IMR-90 (cell line): ENCODE results near the gene TENT5C. TPM values are rescaled to one million over a fixed set of nuclear protein-coding genes. Genes with fewer than 3 reads are reported as not detected.

Experiments used
- ATAC-seq: fragments of 200-7000 bp; cut with Tn5 transposase; 2 replicates; pipeline ENCODE4 v1.9.1; 2020; ENCODE audit warnings: low read depth, mild to moderate bottlenecking, moderate library complexity
- BruUV-seq: library from RNA; stranded (reverse); fragments of 400-500 nt; replicated peaks from 2 replicates; lab custom pipeline; 2021; lab: Mats Ljungman, UMichigan
- CTCF ChIA-PET: fragments of 300-600 bp; formaldehyde crosslinking; extraction: SDS; loops from one replicate; lab custom pipeline; 2021; ENCODE audit warnings: antibody characterized with exemption; lab: Yijun Ruan, JAX
- POLR2A ChIA-PET: fragments of 300-600 bp; sonication (Branson Sonifier 250); formaldehyde crosslinking; loops from one replicate; lab custom pipeline; 2022; ENCODE audit warnings: antibody characterized with exemption; ENCODE audit not compliant: unreplicated experiment; lab: Charles Lee
- DNase-seq: peaks from one replicate; pipeline ENCODE4 v3.0.0; 2013
- H2AFZ ChIP-seq: replicated peaks from 2 replicates; pipeline ENCODE3; 2013; ENCODE audit warnings: low read length, mild to moderate bottlenecking; ENCODE audit not compliant: poor library complexity
- H2AK5ac ChIP-seq: 2 replicates; pipeline ENCODE4 v1.6.1; 2013; ENCODE audit warnings: low read depth, low read length, inconsistent platforms
- H2AK9ac ChIP-seq: replicated peaks from 2 replicates; pipeline ENCODE3; 2013; ENCODE audit warnings: mild to moderate bottlenecking, low read depth, low read length, moderate library complexity; ENCODE audit not compliant: poor library complexity
- H2BK120ac ChIP-seq: 2 replicates; pipeline ENCODE4 v1.6.1; 2013; ENCODE audit warnings: low read depth, low read length, inconsistent platforms
- H2BK15ac ChIP-seq: 3 replicates; pipeline ENCODE4 v1.6.1; 2013; ENCODE audit warnings: low read depth, low read length, inconsistent platforms
- H2BK20ac ChIP-seq: 2 replicates; pipeline ENCODE4 v1.6.1; 2013; ENCODE audit warnings: low read depth, mild to moderate bottlenecking, inconsistent platforms, low read length, moderate library complexity
- H2BK5ac ChIP-seq: 2 replicates; pipeline ENCODE4 v1.6.1; 2013; ENCODE audit warnings: mild to moderate bottlenecking, low read depth, low read length, inconsistent platforms; ENCODE audit not compliant: poor library complexity, severe bottlenecking
- H3K14ac ChIP-seq: replicated peaks from 2 replicates; pipeline ENCODE4 v1.6.1; 2013; ENCODE audit warnings: low read depth, low read length, inconsistent platforms
- H3K18ac ChIP-seq: 2 replicates; pipeline ENCODE4 v1.6.1; 2013; ENCODE audit warnings: low read depth, low read length, control low read depth
- H3K23ac ChIP-seq: 2 replicates; pipeline ENCODE4 v1.6.1; 2013; ENCODE audit warnings: low read depth, low read length, inconsistent platforms
- H3K27ac ChIP-seq: 2 replicates; pipeline ENCODE4 v1.5.1; 2013; ENCODE audit warnings: mild to moderate bottlenecking, control low read depth, low read length; ENCODE audit not compliant: insufficient read depth
- H3K27me3 ChIP-seq: 2 replicates; pipeline ENCODE4 v1.6.1; 2013; ENCODE audit warnings: low read length; ENCODE audit not compliant: control insufficient read depth, insufficient read depth
- H3K36me3 ChIP-seq: 2 replicates; pipeline ENCODE4 v1.6.1; 2013; ENCODE audit warnings: low read length, mixed read lengths; ENCODE audit not compliant: control insufficient read depth, insufficient read depth
- H3K4ac ChIP-seq: 2 replicates; pipeline ENCODE4 v1.6.1; 2013; ENCODE audit warnings: low read depth, low read length, inconsistent platforms
- H3K4me1 ChIP-seq: 2 replicates; pipeline ENCODE4 v1.6.1; 2013; ENCODE audit warnings: low read length, mixed read lengths; ENCODE audit not compliant: control insufficient read depth, insufficient read depth
- H3K4me2 ChIP-seq: 2 replicates; pipeline ENCODE4 v1.6.1; 2013; ENCODE audit warnings: low read depth, mild to moderate bottlenecking, control low read depth, low read length, moderate library complexity
- H3K4me3 ChIP-seq: 2 replicates; pipeline ENCODE4 v1.5.1; 2013; ENCODE audit warnings: low read depth, mild to moderate bottlenecking, control low read depth, low read length, moderate library complexity; ENCODE audit not compliant: insufficient read depth
- H3K56ac ChIP-seq: 2 replicates; pipeline ENCODE4 v1.6.1; 2013; ENCODE audit warnings: low read length, inconsistent platforms; ENCODE audit not compliant: insufficient read depth; ENCODE audit errors: extremely low read depth
- H3K79me1 ChIP-seq, 2 experiments: 2 replicates each; pipeline ENCODE4 v1.6.1; 2013; ENCODE audit warnings: low read length in 2 of 2, inconsistent platforms in 1 of 2, low read depth in 1 of 2
- H3K9ac ChIP-seq: 2 replicates; pipeline ENCODE4 v1.6.1; 2013; ENCODE audit warnings: low read depth, low read length, control low read depth
- H3K9me1 ChIP-seq: 2 replicates; pipeline ENCODE4 v1.6.1; 2013; ENCODE audit warnings: low read length, inconsistent platforms; ENCODE audit not compliant: insufficient read depth
- H3K9me3 ChIP-seq: 2 replicates; pipeline ENCODE4 v1.6.1; 2013; ENCODE audit warnings: low read length; ENCODE audit not compliant: control insufficient read depth, insufficient read depth
- H4K20me1 ChIP-seq: 2 replicates; pipeline ENCODE4 v1.6.1; 2013; ENCODE audit warnings: low read length, inconsistent platforms; ENCODE audit not compliant: insufficient read depth
- H4K5ac ChIP-seq: 2 replicates; pipeline ENCODE4 v1.6.1; 2013; ENCODE audit warnings: mild to moderate bottlenecking, low read depth, low read length, control low read depth
- H4K8ac ChIP-seq, 2 experiments: 2 replicates each; pipeline ENCODE4 v1.6.1; 2013; ENCODE audit warnings: low read depth in 2 of 2, low read length in 2 of 2, control low read depth in 1 of 2, inconsistent platforms in 1 of 2
- H4K91ac ChIP-seq: 2 replicates; pipeline ENCODE4 v1.6.1; 2013; ENCODE audit warnings: low read depth, low read length, inconsistent platforms; ENCODE audit not compliant: insufficient read depth
- CHD1 ChIP-seq: IDR thresholded peaks from 2 replicates; pipeline ENCODE4 v1.6.1; 2012; ENCODE audit warnings: low read depth, low read length, improper control_type of control experiment
- MAZ ChIP-seq: IDR thresholded peaks from 2 replicates; pipeline ENCODE4 v1.6.1; 2012; ENCODE audit warnings: low read depth, mild to moderate bottlenecking, low read length, improper control_type of control experiment, moderate library complexity, borderline replicate concordance
- USF2 ChIP-seq: fragments of 150-350 bp; IDR thresholded peaks from 2 replicates; pipeline ENCODE4 v1.6.1; 2017; ENCODE audit warnings: mild to moderate bottlenecking, antibody characterized with exemption, low read length, low read depth
- WGBS, 2 experiments: methylation state at CpG; one replicate each; pipeline versions ENCODE4 v1.1.5 to v1.1.7; 2013; ENCODE audit warnings: missing lambda C conversion rate in 2 of 2; ENCODE audit not compliant: insufficient read length in 1 of 2; ENCODE audit errors: extremely low coverage in 2 of 2; 5-methylcytosine and 5-hydroxymethylcytosine counted together
- dilution Hi-C: fragments of 300-500 bp; cut with HindIII; formaldehyde crosslinking; loops from one replicate; pipeline ENCODE4 v1.14.3; 2018; ENCODE audit warnings: low sequenced_read_pairs; ENCODE audit not compliant: unreplicated experiment
- in situ Hi-C: fragments of 300-500 bp; cut with MboI; formaldehyde crosslinking; loops from 3 replicates; pipeline ENCODE4 v1.14.3; 2019; ENCODE audit warnings: low sequenced_read_pairs, inconsistent platforms, mixed read lengths
- intact Hi-C: fragments of 100-400 bp; cut with micrococcal nuclease; formaldehyde crosslinking; loops from 2 replicates; pipeline ENCODE4 v1.10.0; 2022
- polyA plus RNA-seq, 3 experiments: library from polyadenylated mRNA; depleted of rRNA; stranded (reverse); fragments of >200 nt; gene quantifications; 2 replicates each; pipeline ENCODE4 v1.2.3, GENCODE V29; 2012; ENCODE audit warnings: low replicate concordance in 1 of 3
- total RNA-seq: library from RNA; depleted of rRNA; stranded (reverse); fragments of >200 nt; gene quantifications from 2 replicates; pipeline ENCODE4 v1.2.3, GENCODE V29; 2012

Gene TENT5C
- total and polyA plus RNA-seq, 2 of the 4 experiments (the other 2 are of a cell fraction) = 1.5 to 4.1 TPM

- Histone ChIP-seq H3K9me3 (no peaks in the 10 kb centered on the region), H2BK5ac (no peak overlapping the region), H4K91ac (no peak overlapping the region), H4K20me1 (no peaks in the 10 kb centered on the region), H3K18ac (no peak overlapping the region), H3K4me2 (no peak overlapping the region), H3K4me3 (no peak overlapping the region), H3K9ac (no peak overlapping the region), H3K56ac (no peak overlapping the region), H3K27ac (no peak overlapping the region), H4K5ac (no peak overlapping the region), H3K14ac (no peak overlapping the region), H3K9me1 (no peaks in the 10 kb centered on the region), H3K79me1 (no peaks in the 10 kb centered on the region), H3K4ac (no peak overlapping the region), H3K36me3 (no peaks in the 10 kb centered on the region), H2BK120ac (no peak overlapping the region), H3K4me1 (no peaks in the 10 kb centered on the region; the same call in 1 of the 2 replicates), H2BK20ac (no peak overlapping the region), H3K27me3 (peaks cover 16% of the 10 kb centered on the region), H4K8ac (no peak overlapping the region), H2AFZ (peak overlapping the region; percentile 13), H2AK9ac (no peak overlapping the region), H2BK15ac (no peak overlapping the region), H3K23ac (no peak overlapping the region), H2AK5ac (no peak overlapping the region)
- DNase-seq (peak; percentile 26), ATAC-seq (no peak)
- ChIA-PET POLR2A (no interaction called here), CTCF (no interaction called here)
- TF ChIP-seq MAZ = no peak
- TF ChIP-seq USF2 = no peak
- TF ChIP-seq CHD1 = no peak
- 94% methylated on average over 2 of the region's 10 CpGs; no CpG with 5 or more reads in 1 of the 2 experiments for WGBS, 2 experiments
- dilution Hi-C loops (no loop called here), in situ Hi-C loops (no loop called here), intact Hi-C loops (no loop called here)
- no TSS peak for BruUV-seq
Observed at GRCh38 chr1:117573386-117574023, 32.3 kb upstream of the TENT5C start.
